ENCODE measurements around the gene TSEN54. TPM values are rescaled to one million over a fixed set of nuclear protein-coding genes. Genes with fewer than 3 reads are reported as not detected.
A peak's percentile ranks its signal among the peaks of the same experiment; 100 is the strongest.
"Not testable (repeated sequence)": the region's sequence is repeated elsewhere in the genome, so short reads cannot be mapped to it uniquely, and the experiment has no call there.

TSEN54 gene
- total RNA-seq, 1 experiment from 2014 or later, result 78.7 TPM

DNA sequence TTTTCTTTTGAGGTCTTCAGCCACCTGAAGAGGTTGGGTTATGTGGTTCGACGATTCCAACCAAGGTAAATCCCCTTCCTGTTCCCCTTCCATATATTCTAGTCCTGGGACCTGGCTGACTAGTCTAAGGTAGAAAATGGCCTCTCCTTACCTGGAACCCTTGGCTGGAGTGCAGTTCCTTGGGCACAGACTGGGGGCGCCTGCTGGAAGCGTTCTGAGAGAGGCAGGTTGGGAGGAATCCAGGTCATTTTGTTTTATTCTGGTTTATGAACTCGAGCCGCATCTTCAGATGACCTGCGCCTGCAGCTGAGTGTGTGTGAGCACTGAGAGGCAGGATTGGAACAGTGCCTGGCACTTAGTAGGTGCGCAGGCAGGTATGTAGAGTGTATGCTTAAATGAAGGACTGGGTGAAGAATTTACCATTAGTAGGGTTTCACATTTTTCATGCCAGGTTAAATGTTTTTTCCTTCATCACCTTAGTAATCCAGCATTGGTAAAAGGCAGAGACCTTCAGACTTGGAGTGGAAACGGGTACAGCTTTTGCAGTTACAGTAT is 2.7 kb downstream of the TSEN54 start:
- no peak for DNase-seq (ENCODE audit: low read depth, low spot score)
- BruUV-seq (replicated peaks), result no TSS peak
- H3K4me3 ChIP-seq (ENCODE audit: low read depth in 2 of 2, low read length in 2 of 2), result no peak overlapping the region
- ChIA-PET CTCF (interaction anchor here (0.7 kb wide), 1 partner anchor 60 kb away, joined by 3 read pairs; no protein-coding TSS in a partner anchor), POLR2A (interaction anchor here (0.6 kb wide), 1 partner anchor 242 kb away, joined by 3 read pairs; no protein-coding TSS in a partner anchor)
- peaks cover 12% of the 10 kb centered on the region; the same call in 1 of the 2 replicates for H3K36me3 ChIP-seq (ENCODE audit: control insufficient read depth, insufficient read depth, low read length)
- intact Hi-C loops (cut with micrococcal nuclease; ENCODE audit: unreplicated experiment) (no loop called here), in situ Hi-C loops (cut with HindIII; ENCODE audit: low pct_unique_long_range_greater_than_20kb, low sequenced_read_pairs) (no loop called here)
- ATAC-seq, result no peak
- peaks cover 21% of the 10 kb centered on the region for H3K4me1 ChIP-seq (ENCODE audit: control insufficient read depth, insufficient read depth, low read length)
- H3K27me3 ChIP-seq (ENCODE audit: control insufficient read depth, insufficient read depth, low read length), result no peaks in the 10 kb centered on the region
- no peak overlapping the region for H3K27ac ChIP-seq (ENCODE audit: low read length)
- H3K9me3 ChIP-seq (ENCODE audit: control insufficient read depth, insufficient read depth, low read depth, low read length), result no peaks in the 10 kb centered on the region
- TF ChIP-seq SIN3A (IDR thresholded peaks at IDR 0.05; ENCODE audit: borderline replicate concordance, insufficient read depth, low read depth, low read length) (no peak), POLR2AphosphoS5 (IDR thresholded peaks at IDR 0.05; ENCODE audit: low read depth, low read length) (no peak), TCF7L2 (IDR thresholded peaks at IDR 0.05; ENCODE audit: low read depth, low read length) (no peak)
- TF ChIP-seq, protein P1, sequence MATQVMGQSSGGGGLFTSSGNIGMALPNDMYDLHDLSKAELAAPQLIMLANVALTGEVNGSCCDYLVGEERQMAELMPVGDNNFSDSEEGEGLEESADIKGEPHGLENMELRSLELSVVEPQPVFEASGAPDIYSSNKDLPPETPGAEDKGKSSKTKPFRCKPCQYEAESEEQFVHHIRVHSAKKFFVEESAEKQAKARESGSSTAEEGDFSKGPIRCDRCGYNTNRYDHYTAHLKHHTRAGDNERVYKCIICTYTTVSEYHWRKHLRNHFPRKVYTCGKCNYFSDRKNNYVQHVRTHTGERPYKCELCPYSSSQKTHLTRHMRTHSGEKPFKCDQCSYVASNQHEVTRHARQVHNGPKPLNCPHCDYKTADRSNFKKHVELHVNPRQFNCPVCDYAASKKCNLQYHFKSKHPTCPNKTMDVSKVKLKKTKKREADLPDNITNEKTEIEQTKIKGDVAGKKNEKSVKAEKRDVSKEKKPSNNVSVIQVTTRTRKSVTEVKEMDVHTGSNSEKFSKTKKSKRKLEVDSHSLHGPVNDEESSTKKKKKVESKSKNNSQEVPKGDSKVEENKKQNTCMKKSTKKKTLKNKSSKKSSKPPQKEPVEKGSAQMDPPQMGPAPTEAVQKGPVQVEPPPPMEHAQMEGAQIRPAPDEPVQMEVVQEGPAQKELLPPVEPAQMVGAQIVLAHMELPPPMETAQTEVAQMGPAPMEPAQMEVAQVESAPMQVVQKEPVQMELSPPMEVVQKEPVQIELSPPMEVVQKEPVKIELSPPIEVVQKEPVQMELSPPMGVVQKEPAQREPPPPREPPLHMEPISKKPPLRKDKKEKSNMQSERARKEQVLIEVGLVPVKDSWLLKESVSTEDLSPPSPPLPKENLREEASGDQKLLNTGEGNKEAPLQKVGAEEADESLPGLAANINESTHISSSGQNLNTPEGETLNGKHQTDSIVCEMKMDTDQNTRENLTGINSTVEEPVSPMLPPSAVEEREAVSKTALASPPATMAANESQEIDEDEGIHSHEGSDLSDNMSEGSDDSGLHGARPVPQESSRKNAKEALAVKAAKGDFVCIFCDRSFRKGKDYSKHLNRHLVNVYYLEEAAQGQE (IDR thresholded peaks at IDR 0.05; ENCODE audit: insufficient read depth in 1 of 2, low read depth in 2 of 2, low read length in 1 of 2), result no peak
- TF ChIP-seq, protein P2, sequence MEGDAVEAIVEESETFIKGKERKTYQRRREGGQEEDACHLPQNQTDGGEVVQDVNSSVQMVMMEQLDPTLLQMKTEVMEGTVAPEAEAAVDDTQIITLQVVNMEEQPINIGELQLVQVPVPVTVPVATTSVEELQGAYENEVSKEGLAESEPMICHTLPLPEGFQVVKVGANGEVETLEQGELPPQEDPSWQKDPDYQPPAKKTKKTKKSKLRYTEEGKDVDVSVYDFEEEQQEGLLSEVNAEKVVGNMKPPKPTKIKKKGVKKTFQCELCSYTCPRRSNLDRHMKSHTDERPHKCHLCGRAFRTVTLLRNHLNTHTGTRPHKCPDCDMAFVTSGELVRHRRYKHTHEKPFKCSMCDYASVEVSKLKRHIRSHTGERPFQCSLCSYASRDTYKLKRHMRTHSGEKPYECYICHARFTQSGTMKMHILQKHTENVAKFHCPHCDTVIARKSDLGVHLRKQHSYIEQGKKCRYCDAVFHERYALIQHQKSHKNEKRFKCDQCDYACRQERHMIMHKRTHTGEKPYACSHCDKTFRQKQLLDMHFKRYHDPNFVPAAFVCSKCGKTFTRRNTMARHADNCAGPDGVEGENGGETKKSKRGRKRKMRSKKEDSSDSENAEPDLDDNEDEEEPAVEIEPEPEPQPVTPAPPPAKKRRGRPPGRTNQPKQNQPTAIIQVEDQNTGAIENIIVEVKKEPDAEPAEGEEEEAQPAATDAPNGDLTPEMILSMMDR (IDR thresholded peaks at IDR 0.05), result peak; percentile 18; the same call in 1 of the 2 replicates

DNA sequence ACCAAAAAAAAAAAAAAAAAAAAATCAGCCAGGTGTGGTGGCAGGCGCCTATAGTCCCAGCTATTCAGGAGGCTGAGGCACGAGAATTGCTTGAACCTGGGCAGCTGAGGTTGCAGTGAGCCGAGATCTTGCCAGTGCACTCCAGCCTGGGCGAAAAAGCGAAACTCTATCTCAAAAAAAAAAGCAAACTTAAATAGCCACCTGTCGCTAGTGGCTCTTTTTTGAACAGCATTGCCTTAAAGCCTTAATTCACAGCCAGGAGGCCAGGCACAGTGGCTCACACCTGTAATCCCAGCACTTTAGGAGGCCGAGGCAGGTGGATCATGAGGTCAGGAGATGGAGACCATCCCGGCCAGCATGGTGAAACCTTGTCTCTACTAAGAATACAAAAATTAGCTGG is 4.1 kb downstream of the TSEN54 start:
- H3K27me3 ChIP-seq (ENCODE audit: control insufficient read depth, insufficient read depth, low read length); in situ Hi-C loops (cut with HindIII; ENCODE audit: low pct_unique_long_range_greater_than_20kb, low sequenced_read_pairs); H3K9me3 ChIP-seq (ENCODE audit: control insufficient read depth, insufficient read depth, low read depth, low read length); H3K27ac ChIP-seq (ENCODE audit: low read length); H3K4me3 ChIP-seq (ENCODE audit: low read depth in 2 of 2, low read length in 2 of 2); DNase-seq (ENCODE audit: low read depth, low spot score); ATAC-seq; H3K36me3 ChIP-seq (ENCODE audit: control insufficient read depth, insufficient read depth, low read length); BruUV-seq (replicated peaks); intact Hi-C loops (cut with micrococcal nuclease; ENCODE audit: unreplicated experiment): not testable (repeated sequence)
- ChIA-PET POLR2A (interaction anchor here (0.6 kb wide), 1 partner anchor 24 kb away, joined by 10 read pairs; no protein-coding TSS in a partner anchor), CTCF (interaction anchor here (0.6 to 0.7 kb wide), 2 partner anchors 318 to 425 kb away, joined by 3 read pairs; no protein-coding TSS in a partner anchor)
- H3K4me1 ChIP-seq (ENCODE audit: control insufficient read depth, insufficient read depth, low read length), result peaks cover 21% of the 10 kb centered on the region

DNA sequence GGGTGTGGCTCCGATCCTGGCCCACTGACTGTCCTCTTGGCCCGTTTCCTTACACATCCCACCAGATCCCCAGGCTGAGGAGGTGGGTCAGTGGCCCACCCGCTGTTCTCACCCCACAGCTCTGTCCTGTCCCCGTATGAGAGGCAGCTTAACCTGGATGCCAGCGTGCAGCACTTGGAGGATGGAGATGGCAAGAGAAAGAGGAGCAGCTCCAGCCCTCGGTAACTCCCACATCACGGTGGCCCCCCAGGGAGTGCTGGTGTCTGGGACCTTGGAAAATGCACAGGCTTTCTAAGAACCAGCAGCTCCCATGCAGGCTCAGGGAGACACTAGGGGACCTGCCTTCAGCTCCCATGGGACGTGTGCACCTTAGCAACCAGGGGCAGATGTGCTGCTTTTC is 5.0 kb downstream of the TSEN54 start:
- Histone ChIP-seq H3K4me3 (ENCODE audit: low read depth in 2 of 2, low read length in 2 of 2) (no peak overlapping the region), H3K27ac (ENCODE audit: low read length) (no peak overlapping the region), H3K9me3 (ENCODE audit: control insufficient read depth, insufficient read depth, low read depth, low read length) (no peaks in the 10 kb centered on the region), H3K4me1 (ENCODE audit: control insufficient read depth, insufficient read depth, low read length) (peaks cover 22% of the 10 kb centered on the region), H3K27me3 (ENCODE audit: control insufficient read depth, insufficient read depth, low read length) (no peaks in the 10 kb centered on the region), H3K36me3 (ENCODE audit: control insufficient read depth, insufficient read depth, low read length) (peaks cover 9% of the 10 kb centered on the region; the same call in 1 of the 2 replicates)
- no peak for DNase-seq (ENCODE audit: low read depth, low spot score)
- POLR2A ChIA-PET, result no interaction called here
- CTCF ChIA-PET, result no interaction called here
- in situ Hi-C loops (cut with HindIII; ENCODE audit: low pct_unique_long_range_greater_than_20kb, low sequenced_read_pairs) (no loop called here), intact Hi-C loops (cut with micrococcal nuclease; ENCODE audit: unreplicated experiment) (no loop called here)
- TF ChIP-seq SIN3A (IDR thresholded peaks at IDR 0.05; ENCODE audit: borderline replicate concordance, insufficient read depth, low read depth, low read length), result no peak
- no peak for TF ChIP-seq POLR2AphosphoS5 (IDR thresholded peaks at IDR 0.05; ENCODE audit: low read depth, low read length)
- TF ChIP-seq, protein P1 (IDR thresholded peaks at IDR 0.05; ENCODE audit: insufficient read depth in 1 of 2, low read depth in 2 of 2, low read length in 1 of 2), result no peak
- ATAC-seq, result no peak
- no TSS peak for BruUV-seq (replicated peaks)

Data from Panc1 (cell line).